GM12873 (cell line): Measurements from ENCODE around the gene IMMP2L.

Experiments
- CTCF ChIP-seq: IDR thresholded peaks from 2 replicates; pipeline ENCODE4 v1.5.1; 2012; ENCODE audit warnings: low read depth, mild to moderate bottlenecking, moderate library complexity, low read length, control low read depth; ENCODE audit not compliant: insufficient read depth; ENCODE audit errors: missing control alignments

Gene IMMP2L

DNA sequence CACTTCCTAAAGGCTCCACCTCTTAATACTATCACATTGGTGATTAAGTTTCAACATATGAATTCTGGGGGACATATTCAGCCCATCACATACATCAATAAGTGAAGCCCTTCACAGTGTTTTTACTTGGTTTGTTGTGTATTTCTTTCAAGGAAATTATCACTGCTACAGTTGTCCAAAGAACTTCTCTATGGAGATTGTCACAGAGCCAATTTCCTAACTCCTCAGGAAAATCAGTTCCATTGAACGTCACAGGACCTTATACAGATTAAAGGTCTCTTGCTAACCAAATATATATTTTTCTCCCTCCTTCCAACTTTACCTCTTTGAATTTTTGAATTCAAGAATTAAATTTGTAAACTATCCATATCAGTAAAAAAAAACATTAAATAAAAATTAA is 357.0 kb downstream of the IMMP2L start:
- no peak for TF ChIP-seq CTCF

GRCh38 chr7:111202321-111202720 is 360.0 kb downstream of the IMMP2L start:
- TF ChIP-seq CTCF = no peak

GRCh38 chr7:111199643-111200042 is 362.6 kb downstream of the IMMP2L start:
- no peak for TF ChIP-seq CTCF

DNA sequence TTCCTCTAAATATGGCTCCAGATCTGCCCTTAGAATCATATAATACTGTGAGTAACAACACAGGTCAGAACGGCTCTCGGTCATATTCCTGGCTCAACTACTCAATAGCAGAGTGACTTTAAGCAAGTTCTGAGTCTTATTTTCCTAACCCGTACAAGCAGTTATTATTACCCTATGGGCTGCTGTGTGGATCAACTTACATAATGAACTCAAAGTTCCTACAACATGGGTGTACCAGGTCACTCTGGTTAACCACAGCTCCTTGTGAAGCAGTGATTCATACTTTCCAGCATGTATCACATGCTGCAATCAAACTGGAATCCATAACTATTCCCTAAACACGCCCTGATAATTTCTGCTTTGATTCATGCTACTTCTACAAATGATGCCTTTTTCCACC is 364.0 kb downstream of the IMMP2L start:
- no peak for TF ChIP-seq CTCF

DNA sequence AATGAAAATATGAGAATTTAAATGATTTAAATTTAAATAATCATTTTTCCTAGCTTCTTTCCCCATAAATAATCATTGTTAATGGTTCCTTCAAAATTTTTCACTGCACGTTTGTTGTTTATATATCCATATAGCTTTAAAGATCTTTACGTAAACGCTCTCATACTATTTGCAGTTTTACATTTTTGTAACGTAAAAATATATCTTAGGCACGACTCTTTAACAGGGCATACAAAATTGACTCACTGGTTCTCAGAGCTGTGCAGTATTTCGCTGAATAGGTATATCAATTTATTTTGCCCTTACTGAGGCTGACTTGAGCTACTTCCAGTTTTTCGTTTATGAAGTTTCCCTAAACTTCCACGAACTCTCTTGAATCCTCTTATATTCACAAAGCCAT is 365.6 kb downstream of the IMMP2L start:
- TF ChIP-seq CTCF = no peak

DNA sequence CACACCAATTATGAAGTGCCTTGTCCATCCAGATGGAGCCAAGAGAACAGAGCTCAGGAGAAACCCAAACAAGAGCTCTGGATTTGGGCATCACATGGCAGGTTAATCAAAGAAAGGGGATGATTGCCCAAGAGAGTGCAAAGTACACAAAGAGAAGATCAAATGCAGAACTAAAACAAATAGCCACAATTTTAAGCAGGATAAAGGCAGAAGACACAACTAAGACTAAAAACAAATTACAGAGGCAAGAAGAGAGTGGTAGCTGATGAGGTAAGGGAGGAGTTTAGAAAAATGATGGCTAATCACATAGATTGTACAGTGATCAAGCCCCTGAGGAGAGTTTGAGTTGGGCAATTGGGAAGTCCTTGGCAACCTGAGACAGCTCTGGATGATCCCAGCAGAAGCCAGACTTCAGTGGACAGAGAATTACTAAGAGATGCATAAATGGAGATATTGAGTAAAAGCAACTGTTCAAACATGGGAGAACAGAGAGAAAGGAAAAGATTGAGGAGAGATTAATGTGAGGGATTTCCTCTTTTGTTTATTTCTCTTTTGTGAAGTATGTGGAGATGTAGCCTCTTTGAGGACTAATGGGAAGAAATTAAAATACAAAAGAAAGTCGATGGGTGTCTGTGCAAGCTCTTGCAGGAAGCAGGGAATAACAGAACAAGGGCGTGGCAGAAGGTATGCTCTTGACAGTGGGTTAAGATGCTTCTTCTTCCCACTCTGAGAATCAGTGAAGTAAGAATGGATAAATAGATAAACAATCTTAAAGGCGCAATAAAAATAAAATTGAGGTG is 369.5 kb downstream of the IMMP2L start:
- TF ChIP-seq CTCF = no peak

GRCh38 chr7:111190804-111191203 is 371.5 kb downstream of the IMMP2L start:
- no peak for TF ChIP-seq CTCF
